HEK293 (cell line): Measurements from ENCODE around the gene C6orf120.

Experiments
- KLF10 ChIP-seq: fragments of 450-650 bp; IDR thresholded peaks from 2 replicates; pipeline ENCODE4 v1.5.1; 2018; ENCODE audit warnings: missing biosample characterization, mild to moderate bottlenecking, missing genetic modification characterization
- MZF1 ChIP-seq: fragments of 450-650 bp; formaldehyde crosslinking; IDR thresholded peaks from 2 replicates; pipeline ENCODE4 v1.5.1; 2017; ENCODE audit warnings: missing biosample characterization, missing genetic modification characterization, borderline replicate concordance
- PRDM4 ChIP-seq: fragments of 450-650 bp; formaldehyde crosslinking; IDR thresholded peaks from 2 replicates; pipeline ENCODE4 v1.5.1; 2017; ENCODE audit warnings: missing biosample characterization, missing genetic modification characterization
- SP2 ChIP-seq: fragments of 450-650 bp; formaldehyde crosslinking; IDR thresholded peaks from 2 replicates; pipeline ENCODE4 v1.5.1; 2016; ENCODE audit warnings: missing biosample characterization, missing genetic modification characterization
- SP7 ChIP-seq: fragments of 450-650 bp; formaldehyde crosslinking; IDR thresholded peaks from 2 replicates; pipeline ENCODE4 v1.5.1; 2016; ENCODE audit warnings: missing biosample characterization, missing genetic modification characterization
- ZBTB1 ChIP-seq: fragments of 450-650 bp; formaldehyde crosslinking; IDR thresholded peaks from 2 replicates; pipeline ENCODE4 v1.5.1; 2016; ENCODE audit warnings: missing biosample characterization, missing genetic modification characterization
- ZBTB10 ChIP-seq: fragments of 450-650 bp; formaldehyde crosslinking; IDR thresholded peaks from 2 replicates; pipeline ENCODE4 v1.5.1; 2016; ENCODE audit warnings: missing biosample characterization, missing genetic modification characterization
- ZBTB17 ChIP-seq: fragments of 450-650 bp; formaldehyde crosslinking; IDR thresholded peaks from 2 replicates; pipeline ENCODE4 v1.5.1; 2016; ENCODE audit warnings: missing biosample characterization, missing genetic modification characterization
- ZBTB8A ChIP-seq: fragments of 450-650 bp; formaldehyde crosslinking; IDR thresholded peaks from 2 replicates; pipeline ENCODE4 v1.5.1; 2016; ENCODE audit warnings: missing biosample characterization, missing genetic modification characterization
- ZNF121 ChIP-seq: fragments of 450-650 bp; formaldehyde crosslinking; IDR thresholded peaks from 2 replicates; pipeline ENCODE4 v1.5.1; 2016; ENCODE audit warnings: missing biosample characterization, missing genetic modification characterization
- ZNF214 ChIP-seq: fragments of 450-650 bp; formaldehyde crosslinking; IDR thresholded peaks from 2 replicates; pipeline ENCODE4 v1.5.1; 2017; ENCODE audit warnings: missing biosample characterization, mild to moderate bottlenecking, missing genetic modification characterization, borderline replicate concordance
- ZNF23 ChIP-seq: fragments of 450-650 bp; formaldehyde crosslinking; IDR thresholded peaks from 2 replicates; pipeline ENCODE4 v1.5.1; 2016; ENCODE audit warnings: missing biosample characterization, missing genetic modification characterization, borderline replicate concordance
- ZNF354C ChIP-seq: fragments of 450-650 bp; formaldehyde crosslinking; IDR thresholded peaks from 2 replicates; pipeline ENCODE4 v1.5.1; 2016; ENCODE audit warnings: missing biosample characterization, missing genetic modification characterization, low read depth, borderline replicate concordance
- ZNF510 ChIP-seq: fragments of 450-650 bp; formaldehyde crosslinking; IDR thresholded peaks from 2 replicates; pipeline ENCODE4 v1.5.1; 2018; ENCODE audit warnings: mild to moderate bottlenecking, missing genetic modification characterization, missing biosample characterization; ENCODE audit not compliant: insufficient replicate concordance
- ZNF560 ChIP-seq: fragments of 450-650 bp; formaldehyde crosslinking; IDR thresholded peaks from 2 replicates; pipeline ENCODE4 v1.5.1; 2017; ENCODE audit warnings: missing biosample characterization, missing genetic modification characterization, borderline replicate concordance
- ZNF571 ChIP-seq: fragments of 450-650 bp; formaldehyde crosslinking; IDR thresholded peaks from 2 replicates; pipeline ENCODE4 v1.5.0; 2017; ENCODE audit warnings: missing biosample characterization, missing genetic modification characterization
- ZNF692 ChIP-seq: fragments of 450-650 bp; formaldehyde crosslinking; IDR thresholded peaks from 2 replicates; pipeline ENCODE4 v1.5.1; 2016; ENCODE audit warnings: missing biosample characterization, missing genetic modification characterization
- ZNF768 ChIP-seq: fragments of 450-650 bp; formaldehyde crosslinking; IDR thresholded peaks from 2 replicates; pipeline ENCODE4 v1.5.1; 2018; ENCODE audit warnings: missing biosample characterization, mild to moderate bottlenecking, missing genetic modification characterization
- ZNF843 ChIP-seq: fragments of 450-650 bp; formaldehyde crosslinking; IDR thresholded peaks from 2 replicates; pipeline ENCODE4 v1.5.1; 2016; ENCODE audit warnings: missing biosample characterization, missing genetic modification characterization
- ZSCAN30 ChIP-seq: fragments of 450-650 bp; IDR thresholded peaks from 2 replicates; pipeline ENCODE4 v1.5.1; 2018; ENCODE audit warnings: missing biosample characterization, mild to moderate bottlenecking, missing genetic modification characterization, moderate library complexity
- TF ChIP-seq, protein P1 (sequence below): fragments of 450-650 bp; formaldehyde crosslinking; IDR thresholded peaks from 2 replicates; pipeline ENCODE4 v1.5.1; 2016; ENCODE audit warnings: missing biosample characterization, missing genetic modification characterization
- TF ChIP-seq, protein P2 (sequence below): fragments of 450-650 bp; IDR thresholded peaks from 2 replicates; pipeline ENCODE4 v1.5.1; 2018; ENCODE audit warnings: missing biosample characterization, mild to moderate bottlenecking, missing genetic modification characterization
- TF ChIP-seq, protein P3 (sequence below): fragments of 450-650 bp; formaldehyde crosslinking; IDR thresholded peaks from 2 replicates; pipeline ENCODE4 v1.5.1; 2016; ENCODE audit warnings: missing biosample characterization, missing genetic modification characterization
- TF ChIP-seq, protein P4 (sequence below): fragments of 450-650 bp; formaldehyde crosslinking; IDR thresholded peaks from 2 replicates; pipeline ENCODE4 v1.5.1; 2016; ENCODE audit warnings: missing biosample characterization, missing genetic modification characterization

C6orf120 gene

GRCh38 chr6:169724494-169725124 lies 22.7 kb downstream of the C6orf120 start, which contains the start of gene PHF10 (continued):
- TF ChIP-seq ZBTB10 (tag by site-specific recombination) (peak; percentile 38; the same call in 1 of the 2 replicates), ZNF692 (peak; percentile 68; the same call in 1 of the 2 replicates), SP2 (tag by site-specific recombination) (peak; percentile 44), ZNF214 (no peak), ZNF510 (tag by site-specific recombination) (no peak), MZF1 (tag by site-specific recombination) (no peak), ZNF354C (tag by site-specific recombination) (no peak), ZNF768 (tag by site-specific recombination) (no peak), ZNF560 (tag by site-specific recombination) (no peak), ZNF843 (tag by site-specific recombination) (peak; percentile 34; the same call in 1 of the 2 replicates), SP7 (peak; percentile 57), PRDM4 (no peak), ZBTB8A (peak; percentile 74), ZBTB17 (tag by site-specific recombination) (peak; percentile 52; the same call in 1 of the 2 replicates), ZSCAN30 (tag by site-specific recombination) (peak; percentile 29; the same call in 1 of the 2 replicates), ZNF571 (tag by site-specific recombination) (no peak), ZNF121 (tag by site-specific recombination) (0 out of 2 replicates have a peak, but pooled peaks have one; percentile 37), KLF10 (peak; percentile 82), ZNF23 (tag by site-specific recombination) (no peak), ZBTB1 (tag by site-specific recombination) (no peak)
- TF ChIP-seq, protein P1, sequence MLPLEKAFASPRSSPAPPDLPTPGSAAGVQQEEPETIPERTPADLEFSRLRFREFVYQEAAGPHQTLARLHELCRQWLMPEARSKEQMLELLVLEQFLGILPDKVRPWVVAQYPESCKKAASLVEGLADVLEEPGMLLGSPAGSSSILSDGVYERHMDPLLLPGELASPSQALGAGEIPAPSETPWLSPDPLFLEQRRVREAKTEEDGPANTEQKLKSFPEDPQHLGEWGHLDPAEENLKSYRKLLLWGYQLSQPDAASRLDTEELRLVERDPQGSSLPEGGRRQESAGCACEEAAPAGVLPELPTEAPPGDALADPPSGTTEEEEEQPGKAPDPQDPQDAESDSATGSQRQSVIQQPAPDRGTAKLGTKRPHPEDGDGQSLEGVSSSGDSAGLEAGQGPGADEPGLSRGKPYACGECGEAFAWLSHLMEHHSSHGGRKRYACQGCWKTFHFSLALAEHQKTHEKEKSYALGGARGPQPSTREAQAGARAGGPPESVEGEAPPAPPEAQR (tag by site-specific recombination) = no peak
- TF ChIP-seq, protein P2, sequence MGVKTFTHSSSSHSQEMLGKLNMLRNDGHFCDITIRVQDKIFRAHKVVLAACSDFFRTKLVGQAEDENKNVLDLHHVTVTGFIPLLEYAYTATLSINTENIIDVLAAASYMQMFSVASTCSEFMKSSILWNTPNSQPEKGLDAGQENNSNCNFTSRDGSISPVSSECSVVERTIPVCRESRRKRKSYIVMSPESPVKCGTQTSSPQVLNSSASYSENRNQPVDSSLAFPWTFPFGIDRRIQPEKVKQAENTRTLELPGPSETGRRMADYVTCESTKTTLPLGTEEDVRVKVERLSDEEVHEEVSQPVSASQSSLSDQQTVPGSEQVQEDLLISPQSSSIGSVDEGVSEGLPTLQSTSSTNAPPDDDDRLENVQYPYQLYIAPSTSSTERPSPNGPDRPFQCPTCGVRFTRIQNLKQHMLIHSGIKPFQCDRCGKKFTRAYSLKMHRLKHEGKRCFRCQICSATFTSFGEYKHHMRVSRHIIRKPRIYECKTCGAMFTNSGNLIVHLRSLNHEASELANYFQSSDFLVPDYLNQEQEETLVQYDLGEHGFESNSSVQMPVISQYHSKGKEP (tag by site-specific recombination) = no peak
- TF ChIP-seq, protein P3, sequence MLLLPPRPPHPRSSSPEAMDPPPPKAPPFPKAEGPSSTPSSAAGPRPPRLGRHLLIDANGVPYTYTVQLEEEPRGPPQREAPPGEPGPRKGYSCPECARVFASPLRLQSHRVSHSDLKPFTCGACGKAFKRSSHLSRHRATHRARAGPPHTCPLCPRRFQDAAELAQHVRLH (tag by site-specific recombination) = peak; percentile 28; the same call in 1 of the 2 replicates
- TF ChIP-seq, protein P4, sequence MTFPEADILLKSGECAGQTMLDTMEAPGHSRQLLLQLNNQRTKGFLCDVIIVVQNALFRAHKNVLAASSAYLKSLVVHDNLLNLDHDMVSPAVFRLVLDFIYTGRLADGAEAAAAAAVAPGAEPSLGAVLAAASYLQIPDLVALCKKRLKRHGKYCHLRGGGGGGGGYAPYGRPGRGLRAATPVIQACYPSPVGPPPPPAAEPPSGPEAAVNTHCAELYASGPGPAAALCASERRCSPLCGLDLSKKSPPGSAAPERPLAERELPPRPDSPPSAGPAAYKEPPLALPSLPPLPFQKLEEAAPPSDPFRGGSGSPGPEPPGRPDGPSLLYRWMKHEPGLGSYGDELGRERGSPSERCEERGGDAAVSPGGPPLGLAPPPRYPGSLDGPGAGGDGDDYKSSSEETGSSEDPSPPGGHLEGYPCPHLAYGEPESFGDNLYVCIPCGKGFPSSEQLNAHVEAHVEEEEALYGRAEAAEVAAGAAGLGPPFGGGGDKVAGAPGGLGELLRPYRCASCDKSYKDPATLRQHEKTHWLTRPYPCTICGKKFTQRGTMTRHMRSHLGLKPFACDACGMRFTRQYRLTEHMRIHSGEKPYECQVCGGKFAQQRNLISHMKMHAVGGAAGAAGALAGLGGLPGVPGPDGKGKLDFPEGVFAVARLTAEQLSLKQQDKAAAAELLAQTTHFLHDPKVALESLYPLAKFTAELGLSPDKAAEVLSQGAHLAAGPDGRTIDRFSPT = peak; percentile 65; the same call in 1 of the 2 replicates
